ENCODE data around the gene PRKCA. TPM values are rescaled to one million over a fixed set of nuclear protein-coding genes. Genes with fewer than 3 reads are reported as not detected.

PRKCA gene
- total RNA-seq (2022; extraction: Qiagen RNA extraction; ENCODE audit: low read depth) = 36.2 to 46.2 TPM (median 43.7 TPM) in 5 replicates

DNA sequence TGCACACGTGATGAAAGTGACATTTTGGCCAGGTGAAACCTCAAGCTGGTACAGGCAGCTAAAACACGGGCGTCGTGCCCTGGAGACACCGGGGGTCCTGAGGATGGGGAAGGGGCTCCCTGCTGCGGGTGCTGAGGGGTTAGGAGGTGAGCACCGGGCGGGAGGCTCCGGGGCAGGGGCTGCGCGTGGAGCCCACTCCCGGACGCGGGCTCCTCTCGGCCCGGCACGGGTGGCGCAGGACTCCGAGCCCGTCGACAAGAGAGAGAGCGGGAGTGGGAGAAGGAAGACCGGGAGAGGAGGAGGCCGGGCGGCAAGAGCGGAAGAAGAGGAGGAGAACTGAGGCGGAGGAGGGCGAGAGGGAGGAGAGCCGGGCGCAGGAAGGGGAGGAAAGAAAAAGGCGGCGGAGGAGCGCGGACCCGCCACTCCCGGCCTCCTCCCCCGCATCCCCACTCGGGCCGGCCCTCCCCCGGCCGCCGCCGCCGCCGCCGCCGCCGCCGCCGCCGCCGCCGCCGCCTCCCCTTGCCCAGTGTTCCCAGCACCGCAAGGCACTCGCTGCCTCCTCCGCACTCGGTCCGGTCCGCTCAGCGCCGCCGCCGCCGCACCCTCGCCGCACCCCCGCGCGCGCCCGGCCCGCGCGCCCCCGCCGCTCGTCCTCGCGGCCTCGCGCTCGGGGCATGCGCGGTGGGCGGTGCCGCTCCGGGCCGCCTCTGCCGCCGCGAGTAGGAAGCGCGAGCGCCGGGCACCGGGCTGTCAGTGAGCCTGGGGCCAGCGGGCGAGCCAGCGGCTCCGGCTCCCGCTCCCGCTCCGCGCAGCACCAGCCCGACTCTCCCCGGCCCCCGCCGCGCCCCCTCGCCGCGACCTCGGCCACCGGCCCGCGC, at the start of gene PRKCA:
Gene PRKCA (plus strand): TSS at position 750 of the 878 bp plus-strand sequence.

GRCh38 chr17:66834919-66835454, 532.6 kb downstream of the PRKCA start, which contains the start of gene CACNG5:
Gene CACNG5, plus strand, starts transcription at chr17:66835117. Its CDS starts 42,216 bp downstream, at chr17:66877333.

Other genes starting within 250 kb of the PRKCA start
- gene CEP112, start 110.5 kb upstream of the PRKCA start, total RNA-seq (2022; extraction: Qiagen RNA extraction; ENCODE audit: low read depth) = 5.6 to 7.7 TPM (median 6.8 TPM) in 5 replicates
- gene APOH, start 73.2 kb upstream of the PRKCA start, total RNA-seq (2022; extraction: Qiagen RNA extraction; ENCODE audit: low read depth) = 3.3 to 6.4 TPM (median 5.2 TPM) in 5 replicates